ENCODE results near the gene MAP3K2.

Gene MAP3K2

GRCh38 chr2:127387655-127388422 lies at the start of gene MAP3K2:
Gene MAP3K2, minus strand, starts transcription at chr2:127387975. Its CDS starts 44,846 bp downstream, at chr2:127343129.
- DNase-seq: peak; percentile 94 to 97

- DNase-seq: no peak
Observed at GRCh38 chr2:127437056-127437455, 49.3 kb upstream of the MAP3K2 start.

- DNase-seq: no peak
Observed at GRCh38 chr2:127434515-127434914, 46.7 kb upstream of the MAP3K2 start.

GRCh38 chr2:127431408-127432023 lies 43.7 kb upstream of the MAP3K2 start:
- DNase-seq: no peak

- DNase-seq: no peak
Observed at GRCh38 chr2:127429844-127430425, 42.2 kb upstream of the MAP3K2 start.

GRCh38 chr2:127429291-127429690 lies 41.5 kb upstream of the MAP3K2 start:
- DNase-seq: no peak

GRCh38 chr2:127428815-127429109 lies 41.0 kb upstream of the MAP3K2 start:
- no peak for DNase-seq

- DNase-seq: no peak
Observed at GRCh38 chr2:127428057-127428814, 40.5 kb upstream of the MAP3K2 start.

- DNase-seq: no peak
Observed at GRCh38 chr2:127427376-127428056, 39.7 kb upstream of the MAP3K2 start.

GRCh38 chr2:127426501-127427354 lies 39.0 kb upstream of the MAP3K2 start:
- no peak for DNase-seq

- no peak for DNase-seq
Observed at GRCh38 chr2:127425540-127426490, 38.0 kb upstream of the MAP3K2 start.

GRCh38 chr2:127424598-127425520 lies 37.1 kb upstream of the MAP3K2 start:
- no peak for DNase-seq

- DNase-seq: no peak
Observed at GRCh38 chr2:127423880-127424279, 36.1 kb upstream of the MAP3K2 start.

GRCh38 chr2:127423478-127423843 lies 35.7 kb upstream of the MAP3K2 start:
- no peak for DNase-seq

- DNase-seq: peak in 1 of 2 experiments; percentile 47
Observed at GRCh38 chr2:127422559-127423477, 35.0 kb upstream of the MAP3K2 start.

GRCh38 chr2:127421871-127422558 lies 34.2 kb upstream of the MAP3K2 start:
- DNase-seq: no peak

GRCh38 chr2:127421116-127421800 lies 33.5 kb upstream of the MAP3K2 start:
- DNase-seq: no peak
